ENCODE data around the gene SLAIN1. TPM values are rescaled to one million over a fixed set of nuclear protein-coding genes. Genes with fewer than 3 reads are reported as not detected.

Gene SLAIN1
- total and polyA plus RNA-seq, 2 donors (not counting 1 experiment from before 2014, with no cell fraction given) = 12.7 to 29.5 TPM

DNA sequence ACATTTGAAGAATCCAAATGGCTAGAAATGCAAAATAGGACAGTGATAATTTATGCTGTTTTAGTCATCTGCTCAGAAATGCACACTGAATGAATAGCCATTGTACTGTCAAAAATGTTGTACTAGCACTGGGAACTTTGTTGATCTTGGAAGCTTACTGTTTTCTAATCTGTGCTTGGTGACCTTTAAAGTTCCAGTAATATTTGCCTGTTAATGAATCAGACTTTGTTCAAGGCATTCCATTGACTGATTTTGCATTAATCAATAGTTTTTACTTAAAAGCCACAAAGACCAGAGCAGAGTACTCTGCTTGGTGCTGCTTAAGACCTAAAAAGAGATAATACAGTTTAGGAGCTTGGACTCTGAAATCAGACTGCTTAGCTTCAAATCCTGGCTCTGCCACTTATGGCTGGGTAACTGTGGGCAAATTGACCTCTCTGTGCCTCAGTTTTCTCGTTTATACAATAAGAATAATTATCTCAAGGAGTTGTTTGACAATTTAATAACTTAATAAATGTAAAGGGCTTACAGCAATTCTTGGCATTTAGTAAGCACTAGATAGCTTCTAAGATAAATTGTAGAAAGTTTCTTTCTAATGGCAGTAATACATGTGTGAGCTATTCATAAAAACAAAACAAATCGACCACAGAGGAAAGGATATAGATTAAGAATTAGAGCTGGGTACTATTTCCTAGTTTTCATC is 4.6 kb upstream of the SLAIN1 start:
- no CpG with 5 or more reads among the region's 2 CpGs for WGBS (ENCODE audit: insufficient coverage)
- Histone ChIP-seq H3K36me3 (replicated peaks in 1 of 2; ENCODE audit: control extremely low read depth in 1 of 2, control insufficient read depth in 1 of 2, extremely low read depth in 1 of 2, insufficient read depth in 2 of 2, low read length in 1 of 2) (no peaks in the 10 kb centered on the region), H2AFZ (ENCODE audit: insufficient read depth, low read depth, low read length, poor library complexity, severe bottlenecking) (no peak overlapping the region), H3K4me1 (ENCODE audit: control insufficient read depth in 2 of 2, insufficient read depth in 2 of 2, low read length in 2 of 2) (peaks cover 8 to 9% of the 10 kb centered on the region in 2 donors), H3K4me2 (replicated peaks; ENCODE audit: low read depth, low read length, poor library complexity, severe bottlenecking) (no peak overlapping the region), H3K4me3 (ENCODE audit: control extremely low read depth in 1 of 5, extremely low read depth in 1 of 5, insufficient read depth in 1 of 5, low read depth in 2 of 5, low read length in 4 of 5) (no peak overlapping the region), H3K27ac (ENCODE audit: low read length in 2 of 2) (no peak overlapping the region), H4K20me1 (ENCODE audit: control insufficient read depth, insufficient read depth, low read length, poor library complexity, severe bottlenecking) (no peaks in the 10 kb centered on the region), H3K9me3 (ENCODE audit: control extremely low read depth in 1 of 3, control insufficient read depth in 2 of 3, insufficient read depth in 1 of 3, low read length in 2 of 3) (peaks cover 0 to 1% (median 0%) of the 10 kb centered on the region in 3 donors), H3K9ac (ENCODE audit: low read length) (no peak overlapping the region), H3K79me2 (ENCODE audit: control insufficient read depth, insufficient read depth, low read length) (no peaks in the 10 kb centered on the region), H3K27me3 (replicated peaks in 1 of 4; ENCODE audit: control extremely low read depth in 1 of 4, control insufficient read depth in 3 of 4, insufficient read depth in 4 of 4, low read length in 3 of 4) (no peaks in the 10 kb centered on the region)
- TF ChIP-seq, protein P1, sequence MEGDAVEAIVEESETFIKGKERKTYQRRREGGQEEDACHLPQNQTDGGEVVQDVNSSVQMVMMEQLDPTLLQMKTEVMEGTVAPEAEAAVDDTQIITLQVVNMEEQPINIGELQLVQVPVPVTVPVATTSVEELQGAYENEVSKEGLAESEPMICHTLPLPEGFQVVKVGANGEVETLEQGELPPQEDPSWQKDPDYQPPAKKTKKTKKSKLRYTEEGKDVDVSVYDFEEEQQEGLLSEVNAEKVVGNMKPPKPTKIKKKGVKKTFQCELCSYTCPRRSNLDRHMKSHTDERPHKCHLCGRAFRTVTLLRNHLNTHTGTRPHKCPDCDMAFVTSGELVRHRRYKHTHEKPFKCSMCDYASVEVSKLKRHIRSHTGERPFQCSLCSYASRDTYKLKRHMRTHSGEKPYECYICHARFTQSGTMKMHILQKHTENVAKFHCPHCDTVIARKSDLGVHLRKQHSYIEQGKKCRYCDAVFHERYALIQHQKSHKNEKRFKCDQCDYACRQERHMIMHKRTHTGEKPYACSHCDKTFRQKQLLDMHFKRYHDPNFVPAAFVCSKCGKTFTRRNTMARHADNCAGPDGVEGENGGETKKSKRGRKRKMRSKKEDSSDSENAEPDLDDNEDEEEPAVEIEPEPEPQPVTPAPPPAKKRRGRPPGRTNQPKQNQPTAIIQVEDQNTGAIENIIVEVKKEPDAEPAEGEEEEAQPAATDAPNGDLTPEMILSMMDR (IDR thresholded peaks at IDR 0.05) = no peak
- no peak for TF ChIP-seq EZH2 (IDR thresholded peaks at IDR 0.05; ENCODE audit: borderline replicate concordance, insufficient read depth, low read depth, low read length, poor library complexity, severe bottlenecking)
- H3K4me1 Mint-ChIP-seq = peaks cover 16% of the 10 kb centered on the region
- no peaks in the 10 kb centered on the region for H3K27me3 Mint-ChIP-seq
- peaks cover under 1% of the 10 kb centered on the region for H3K9me3 Mint-ChIP-seq (ENCODE audit: insufficient read depth)
- POLR2A ChIA-PET = no interaction called here
- CTCF ChIA-PET = interaction anchor here (0.7 kb wide), 1 partner anchor 99 kb away, joined by 3 read pairs; no protein-coding TSS in a partner anchor
- no peak overlapping the region for H3K4me3 Mint-ChIP-seq
- no peak for ATAC-seq (ENCODE audit: low read depth)
- no peak overlapping the region for H3K27ac Mint-ChIP-seq
- intact Hi-C loops (cut with micrococcal nuclease) = loop anchor here (10.0 kb wide), 2 partner anchors 912 to 1502 kb away; partner anchors contain the start of gene POU4F1
- no peak for DNase-seq

DNA sequence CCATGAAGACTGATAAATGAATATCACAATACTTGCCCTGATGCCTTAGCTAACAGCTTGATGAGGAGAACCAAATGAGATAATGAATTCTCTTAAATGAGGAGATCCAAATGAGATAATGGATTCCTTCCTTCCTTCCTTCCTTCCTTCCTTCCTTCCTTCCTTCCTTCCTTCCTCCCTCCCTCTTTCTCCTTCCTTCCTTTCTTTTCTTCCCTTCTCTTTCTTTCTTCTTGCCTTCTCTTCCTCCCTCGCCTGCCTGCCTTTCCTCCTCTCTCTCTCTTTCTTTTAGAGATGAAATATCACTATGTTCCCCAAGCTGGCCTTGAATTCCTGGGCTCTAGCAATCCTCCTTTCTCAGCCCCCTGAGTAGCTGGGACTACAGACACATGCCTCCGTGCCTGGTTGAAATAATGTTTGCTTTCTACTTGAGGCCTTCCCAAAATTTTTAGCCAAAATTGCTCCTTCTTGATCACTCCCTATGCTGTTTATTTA is 4.0 kb upstream of the SLAIN1 start:
- ChIA-PET CTCF (interaction anchor here (0.7 kb wide), 1 partner anchor 100 kb away, joined by 3 read pairs; no protein-coding TSS in a partner anchor), POLR2A (no interaction called here)
- Histone ChIP-seq H3K9me3 (ENCODE audit: control extremely low read depth in 1 of 3, control insufficient read depth in 2 of 3, insufficient read depth in 1 of 3, low read length in 2 of 3) (no peaks in the 10 kb centered on the region), H3K4me1 (ENCODE audit: control insufficient read depth in 2 of 2, insufficient read depth in 2 of 2, low read length in 2 of 2) (peaks cover 8 to 9% of the 10 kb centered on the region in 2 donors), H3K27me3 (replicated peaks in 1 of 4; ENCODE audit: control extremely low read depth in 1 of 4, control insufficient read depth in 3 of 4, insufficient read depth in 4 of 4, low read length in 3 of 4) (no peaks in the 10 kb centered on the region), H3K36me3 (replicated peaks in 1 of 2; ENCODE audit: control extremely low read depth in 1 of 2, control insufficient read depth in 1 of 2, extremely low read depth in 1 of 2, insufficient read depth in 2 of 2, low read length in 1 of 2) (no peaks in the 10 kb centered on the region), H3K27ac (ENCODE audit: low read length in 2 of 2) (no peak overlapping the region), H4K20me1 (ENCODE audit: control insufficient read depth, insufficient read depth, low read length, poor library complexity, severe bottlenecking) (no peaks in the 10 kb centered on the region), H3K9ac (ENCODE audit: low read length) (no peak overlapping the region), H3K79me2 (ENCODE audit: control insufficient read depth, insufficient read depth, low read length) (no peaks in the 10 kb centered on the region), H2AFZ (ENCODE audit: insufficient read depth, low read depth, low read length, poor library complexity, severe bottlenecking) (no peak overlapping the region), H3K4me2 (replicated peaks; ENCODE audit: low read depth, low read length, poor library complexity, severe bottlenecking) (no peak overlapping the region), H3K4me3 (ENCODE audit: control extremely low read depth in 1 of 5, extremely low read depth in 1 of 5, insufficient read depth in 1 of 5, low read depth in 2 of 5, low read length in 4 of 5) (no peak overlapping the region)
- Mint-ChIP-seq H3K27me3 (no peaks in the 10 kb centered on the region), H3K27ac (no peak overlapping the region), H3K9me3 (ENCODE audit: insufficient read depth) (no peaks in the 10 kb centered on the region), H3K4me1 (peaks cover 16% of the 10 kb centered on the region), H3K4me3 (no peak overlapping the region)
- TF ChIP-seq, protein P1 (IDR thresholded peaks at IDR 0.05) = no peak
- TF ChIP-seq EZH2 (IDR thresholded peaks at IDR 0.05; ENCODE audit: borderline replicate concordance, insufficient read depth, low read depth, low read length, poor library complexity, severe bottlenecking) = no peak
- DNase-seq = no peak
- intact Hi-C loops (cut with micrococcal nuclease) = loop anchor here (10.0 kb wide), 2 partner anchors 911 to 1501 kb away; partner anchors contain the start of gene POU4F1
- ATAC-seq (ENCODE audit: low read depth) = no peak
- no CpG with 5 or more reads among the region's 2 CpGs for WGBS (ENCODE audit: insufficient coverage)
